Trophoblast cell (in vitro differentiated cells and primary cell): Measurements from ENCODE around the gene MYO1E.

Experiments
- DNase-seq, 2 donors: peaks; one replicate each; pipeline ENCODE4 v3.0.0-alpha.2; 2016
- H2AFZ ChIP-seq: 2 replicates; pipeline ENCODE4 v1.6.1; 2013; ENCODE audit warnings: low read length, moderate library complexity, mild to moderate bottlenecking; ENCODE audit not compliant: insufficient read depth, poor library complexity
- H2AK5ac ChIP-seq: 2 replicates; pipeline ENCODE4 v1.6.1; 2013; ENCODE audit warnings: mild to moderate bottlenecking, low read length
- H2BK120ac ChIP-seq: 2 replicates; pipeline ENCODE4 v1.6.1; 2013; ENCODE audit warnings: low read length, mild to moderate bottlenecking, moderate library complexity; ENCODE audit not compliant: insufficient read depth, poor library complexity
- H2BK12ac ChIP-seq: 2 replicates; pipeline ENCODE4 v1.6.1; 2013; ENCODE audit warnings: mild to moderate bottlenecking, low read length, moderate library complexity
- H2BK5ac ChIP-seq: 2 replicates; pipeline ENCODE4 v1.6.1; 2013; ENCODE audit warnings: low read length, low read depth, moderate library complexity, mild to moderate bottlenecking; ENCODE audit not compliant: poor library complexity
- H3K14ac ChIP-seq: 2 replicates; pipeline ENCODE4 v1.6.1; 2013; ENCODE audit warnings: mild to moderate bottlenecking, low read length
- H3K18ac ChIP-seq: 2 replicates; pipeline ENCODE4 v1.6.1; 2013; ENCODE audit warnings: mild to moderate bottlenecking, low read length
- H3K23ac ChIP-seq: 2 replicates; pipeline ENCODE4 v1.6.1; 2013; ENCODE audit warnings: low read length
- H3K27ac ChIP-seq: 2 replicates; pipeline ENCODE4 v1.5.1; 2013; ENCODE audit warnings: low read depth, mild to moderate bottlenecking, inconsistent platforms, low read length, moderate library complexity
- H3K27me3 ChIP-seq: 2 replicates; pipeline ENCODE4 v1.6.1; 2013; ENCODE audit warnings: inconsistent platforms, mild to moderate bottlenecking, low read length, moderate library complexity; ENCODE audit not compliant: insufficient read depth
- H3K36me3 ChIP-seq, 2 experiments: 1 replicate in 1 of 2; 2 replicates in 1 of 2; pipeline ENCODE4 v1.6.1; 2013; ENCODE audit warnings: low read length in 2 of 2, mild to moderate bottlenecking in 2 of 2, moderate library complexity in 1 of 2; ENCODE audit not compliant: insufficient read depth in 2 of 2, control insufficient read depth in 1 of 2
- H3K4ac ChIP-seq: 2 replicates; pipeline ENCODE4 v1.6.1; 2013; ENCODE audit warnings: low read depth, mild to moderate bottlenecking, low read length, moderate library complexity
- H3K4me1 ChIP-seq, 2 experiments: 1 replicate in 1 of 2; 2 replicates in 1 of 2; pipeline ENCODE4 v1.6.1; 2013; ENCODE audit warnings: low read length in 2 of 2, mild to moderate bottlenecking in 2 of 2, moderate library complexity in 1 of 2; ENCODE audit not compliant: insufficient read depth in 2 of 2, control insufficient read depth in 1 of 2
- H3K4me2 ChIP-seq: 2 replicates; pipeline ENCODE4 v1.6.1; 2013; ENCODE audit warnings: inconsistent platforms, mild to moderate bottlenecking, low read length, moderate library complexity
- H3K4me3 ChIP-seq: 2 replicates; pipeline ENCODE4 v1.5.1; 2013; ENCODE audit warnings: mild to moderate bottlenecking, low read depth, low read length, inconsistent platforms
- H3K79me1 ChIP-seq: one replicate; pipeline ENCODE4 v1.6.1; 2013; ENCODE audit warnings: low read length
- H3K79me2 ChIP-seq: 2 replicates; pipeline ENCODE4 v1.6.1; 2013; ENCODE audit warnings: low read length, mild to moderate bottlenecking; ENCODE audit not compliant: control insufficient read depth, insufficient read depth, poor library complexity
- H3K9ac ChIP-seq: 2 replicates; pipeline ENCODE4 v1.6.1; 2013; ENCODE audit warnings: mild to moderate bottlenecking, low read length
- H3K9me3 ChIP-seq: 2 replicates; pipeline ENCODE4 v1.6.1; 2013; ENCODE audit warnings: low read depth, mild to moderate bottlenecking, control low read depth, inconsistent platforms, low read length; ENCODE audit not compliant: insufficient read depth
- H4K12ac ChIP-seq: 2 replicates; pipeline ENCODE4 v1.6.1; 2013; ENCODE audit warnings: low read depth, mild to moderate bottlenecking, low read length, moderate library complexity
- H4K8ac ChIP-seq: 2 replicates; pipeline ENCODE4 v1.6.1; 2013; ENCODE audit warnings: low read depth, mild to moderate bottlenecking, low read length, moderate library complexity
- H4K91ac ChIP-seq: one replicate; pipeline ENCODE4 v1.6.1; 2013; ENCODE audit warnings: low read depth, mild to moderate bottlenecking, low read length, moderate library complexity
- WGBS: extraction: QIAGEN DNeasy Blood & Tissue Kit; methylation state at CpG from one replicate; pipeline ENCODE4 v1.1.7; 2013; ENCODE audit warnings: missing lambda C conversion rate; ENCODE audit not compliant: insufficient read length, insufficient coverage; ENCODE audit errors: extremely low coverage; 5-methylcytosine and 5-hydroxymethylcytosine counted together

Gene MYO1E

DNA sequence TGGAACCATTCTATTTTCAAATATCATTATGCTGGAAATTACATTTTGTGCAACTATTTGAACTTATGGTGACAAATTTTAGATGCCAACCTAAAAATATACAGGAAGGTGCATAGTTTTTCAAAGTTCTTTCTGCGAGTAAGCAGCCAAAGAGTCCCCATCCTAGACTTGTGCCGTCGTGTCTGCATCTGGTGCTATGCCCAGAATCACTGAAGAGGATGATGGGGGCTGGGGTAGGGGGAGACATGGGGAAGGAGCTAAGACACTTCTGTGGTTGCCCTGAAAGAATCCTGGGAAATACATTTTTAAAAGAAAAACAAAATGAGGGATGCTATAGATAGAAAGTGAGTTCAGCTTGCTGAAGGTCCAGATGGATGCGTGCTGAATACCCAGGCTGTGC, 44.1 kb upstream of the MYO1E start:
- Histone ChIP-seq H3K4me1 (no peaks in the 10 kb centered on the region), H3K36me3 (no peaks in the 10 kb centered on the region), H3K79me1 (no peaks in the 10 kb centered on the region), H4K91ac (no peak overlapping the region), H2BK120ac (no peak overlapping the region), H3K18ac (no peak overlapping the region), H2AK5ac (no peak overlapping the region), H2BK5ac (no peak overlapping the region), H3K79me2 (no peaks in the 10 kb centered on the region), H3K9me3 (no peaks in the 10 kb centered on the region), H3K9ac (no peak overlapping the region), H2AFZ (no peak overlapping the region), H3K4ac (no peak overlapping the region), H3K4me2 (no peak overlapping the region), H3K14ac (no peak overlapping the region), H4K8ac (no peak overlapping the region), H3K23ac (no peak overlapping the region), H4K12ac (no peak overlapping the region), H3K4me3 (no peak overlapping the region), H2BK12ac (no peak overlapping the region), H3K27me3 (no peaks in the 10 kb centered on the region), H3K27ac (no peak overlapping the region)
- no CpG with 5 or more reads among the region's 4 CpGs for WGBS
- DNase-seq, result no peak

DNA sequence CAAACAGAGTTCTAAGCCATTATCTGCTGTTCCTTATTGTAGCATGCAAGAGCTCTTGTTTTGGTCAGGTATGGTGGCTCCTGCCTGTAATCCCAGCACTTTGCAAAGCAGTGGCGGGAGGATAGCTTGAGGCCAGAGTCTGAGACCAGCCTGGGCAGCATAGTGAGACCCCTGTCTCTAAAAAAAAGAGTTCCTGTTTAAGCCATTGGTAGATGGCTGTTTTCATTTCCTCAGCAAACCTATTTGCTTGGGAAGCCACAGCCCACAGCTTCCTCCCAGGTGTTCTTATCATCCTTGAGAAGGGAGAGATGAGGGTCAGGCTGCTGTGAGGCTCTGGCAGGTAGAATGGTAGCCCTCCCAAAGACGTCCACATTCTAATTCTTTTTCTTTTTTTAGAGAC, 40.9 kb upstream of the MYO1E start:
- Histone ChIP-seq H2BK5ac (no peak overlapping the region), H3K36me3 (no peaks in the 10 kb centered on the region), H3K23ac (no peak overlapping the region), H4K12ac (no peak overlapping the region), H3K9me3 (no peaks in the 10 kb centered on the region), H4K91ac (no peak overlapping the region), H3K4me2 (no peak overlapping the region), H3K4ac (no peak overlapping the region), H3K4me1 (no peaks in the 10 kb centered on the region), H2AFZ (no peak overlapping the region), H4K8ac (no peak overlapping the region), H3K14ac (no peak overlapping the region), H3K4me3 (no peak overlapping the region), H3K27me3 (no peaks in the 10 kb centered on the region), H3K79me1 (no peaks in the 10 kb centered on the region), H2AK5ac (no peak overlapping the region), H2BK120ac (no peak overlapping the region), H3K79me2 (no peaks in the 10 kb centered on the region), H3K27ac (no peak overlapping the region), H3K9ac (no peak overlapping the region), H3K18ac (no peak overlapping the region), H2BK12ac (no peak overlapping the region)
- DNase-seq, result no peak
- WGBS, result no CpG with 5 or more reads among the region's 2 CpGs

DNA sequence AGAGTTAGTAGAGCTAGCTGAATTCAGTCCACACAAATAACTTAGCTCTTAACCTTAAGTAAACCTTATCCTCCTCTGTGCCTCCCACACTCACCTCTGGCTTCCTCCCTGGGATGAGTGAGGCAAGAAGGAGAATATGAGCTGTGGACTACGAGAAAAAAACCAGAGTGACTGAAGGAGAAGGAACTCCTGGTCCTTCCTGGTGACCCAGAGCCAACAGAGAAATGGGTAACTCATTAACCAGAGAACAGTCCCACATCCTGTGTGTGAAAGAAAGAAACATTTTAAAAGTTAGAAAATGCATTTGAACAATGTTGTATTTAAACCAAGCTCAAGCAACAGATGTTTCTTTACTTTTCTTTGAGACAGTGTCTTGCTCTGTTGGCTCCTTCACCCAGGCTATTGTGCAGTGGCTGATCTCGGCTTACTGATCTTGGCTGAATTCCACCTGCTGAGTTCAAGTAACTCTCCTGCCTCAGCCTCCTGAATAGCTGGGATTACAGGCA, 37.8 kb upstream of the MYO1E start:
- H3K79me1 ChIP-seq, result no peaks in the 10 kb centered on the region
- H3K9me3 ChIP-seq, result no peaks in the 10 kb centered on the region
- H3K23ac ChIP-seq, result no peak overlapping the region
- no peak overlapping the region for H2BK12ac ChIP-seq
- H2AK5ac ChIP-seq, result no peak overlapping the region
- H3K27me3 ChIP-seq, result no peaks in the 10 kb centered on the region
- H2BK5ac ChIP-seq, result no peak overlapping the region
- H4K8ac ChIP-seq, result no peak overlapping the region
- DNase-seq, result no peak
- H3K4me2 ChIP-seq, result no peak overlapping the region
- H3K9ac ChIP-seq, result no peak overlapping the region
- H3K18ac ChIP-seq, result no peak overlapping the region
- no peaks in the 10 kb centered on the region for H3K79me2 ChIP-seq
- H3K4me3 ChIP-seq, result no peak overlapping the region
- no peak overlapping the region for H3K27ac ChIP-seq
- no peak overlapping the region for H4K91ac ChIP-seq
- no peaks in the 10 kb centered on the region for H3K4me1 ChIP-seq
- H3K14ac ChIP-seq, result no peak overlapping the region
- H3K4ac ChIP-seq, result no peak overlapping the region
- no peak overlapping the region for H2AFZ ChIP-seq
- no peak overlapping the region for H4K12ac ChIP-seq
- H3K36me3 ChIP-seq, result no peaks in the 10 kb centered on the region
- no peak overlapping the region for H2BK120ac ChIP-seq
- no CpG with 5 or more reads among the region's 2 CpGs for WGBS

DNA sequence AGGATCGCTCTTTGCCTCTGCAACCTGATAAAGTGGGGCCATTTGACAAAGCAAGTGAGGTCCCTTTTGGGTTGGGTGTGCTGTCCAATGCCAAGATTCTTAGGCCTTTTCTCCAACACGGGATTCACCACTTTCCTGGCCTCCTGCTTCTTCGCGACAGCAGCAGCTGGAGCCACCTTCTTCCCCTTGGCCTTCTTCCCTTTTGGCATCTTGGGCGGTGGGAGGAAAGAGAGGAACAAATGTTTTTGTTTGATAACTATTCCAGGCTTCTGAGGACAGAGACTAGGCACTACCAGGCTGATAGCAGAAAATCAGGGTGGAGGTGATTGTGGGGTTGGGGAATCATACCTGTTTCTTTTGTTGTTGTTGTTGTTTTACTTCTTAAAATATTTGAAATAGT, 35.3 kb upstream of the MYO1E start:
- no peak for DNase-seq
- no peak overlapping the region for H2BK120ac ChIP-seq
- no peak overlapping the region for H2BK12ac ChIP-seq
- no peak overlapping the region for H4K8ac ChIP-seq
- H3K27me3 ChIP-seq, result no peaks in the 10 kb centered on the region
- no peak overlapping the region for H3K27ac ChIP-seq
- no peak overlapping the region for H3K4ac ChIP-seq
- WGBS, result no CpG with 5 or more reads among the region's 5 CpGs
- no peak overlapping the region for H2AK5ac ChIP-seq
- H2BK5ac ChIP-seq, result no peak overlapping the region
- no peak overlapping the region for H2AFZ ChIP-seq
- H3K9ac ChIP-seq, result no peak overlapping the region
- no peak overlapping the region for H3K14ac ChIP-seq
- H4K12ac ChIP-seq, result no peak overlapping the region
- H3K79me2 ChIP-seq, result no peaks in the 10 kb centered on the region
- no peaks in the 10 kb centered on the region for H3K79me1 ChIP-seq
- no peaks in the 10 kb centered on the region for H3K4me1 ChIP-seq
- no peak overlapping the region for H3K18ac ChIP-seq
- H3K4me3 ChIP-seq, result no peak overlapping the region
- no peak overlapping the region for H4K91ac ChIP-seq
- H3K4me2 ChIP-seq, result no peak overlapping the region
- H3K23ac ChIP-seq, result no peak overlapping the region
- no peaks in the 10 kb centered on the region for H3K9me3 ChIP-seq
- H3K36me3 ChIP-seq, result no peaks in the 10 kb centered on the region
